NCI-H345 (cell line): Measurements from ENCODE around the gene HACL1.

Experiments
- DNase-seq: peaks from one replicate; lab custom pipeline; 2025; lab: John Stamatoyannopoulos, UW

The HACL1 gene

GRCh38 chr3:15601399-15602145 lies at the start of gene HACL1, which contains the start of gene BTD:
Gene HACL1 (minus strand): TSS chr3:15601569. CDS start chr3:15601463, 106 bp downstream.
Gene BTD (plus strand): TSS chr3:15601745. CDS start chr3:15635440, 33,695 bp downstream.
- DNase-seq = no peak

DNA sequence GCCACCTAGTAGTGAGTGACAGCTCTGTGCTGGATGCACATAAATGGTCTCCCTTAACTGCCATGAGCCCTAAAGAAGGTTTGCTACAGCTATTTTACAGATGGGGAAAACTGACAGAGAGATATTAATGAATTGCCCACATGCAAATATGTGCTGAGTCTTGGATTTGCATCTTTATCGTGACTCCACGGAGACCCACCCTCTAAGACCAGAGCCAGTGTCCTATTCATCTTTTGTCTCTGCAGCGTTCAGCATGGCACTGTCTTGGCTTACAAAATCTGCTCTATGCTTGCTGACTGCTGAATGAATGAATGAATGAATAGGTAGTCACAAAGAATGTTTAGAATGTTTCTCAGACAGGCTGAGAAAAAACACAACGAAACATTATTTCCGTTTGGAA lies 48.5 kb upstream of the HACL1 start:
- DNase-seq = no peak

DNA sequence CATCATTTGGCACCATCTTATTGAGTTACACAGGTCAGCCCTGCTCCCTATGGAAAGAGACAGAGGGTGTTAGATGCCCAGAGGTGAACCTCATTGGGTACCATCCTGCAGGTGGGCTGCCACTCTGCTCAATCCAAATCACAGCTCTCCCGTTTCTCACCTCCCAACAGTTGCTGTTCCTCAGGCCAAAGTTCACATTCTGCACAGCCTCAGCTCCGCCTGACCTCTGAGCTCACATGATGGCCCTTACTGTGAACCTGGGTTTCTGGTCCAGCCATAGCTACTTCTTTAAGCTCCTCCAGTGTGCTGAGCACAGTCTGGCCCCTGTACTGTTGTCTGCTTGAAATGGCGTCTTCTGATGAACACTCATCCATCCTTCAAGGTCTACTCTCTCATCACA lies 48.0 kb upstream of the HACL1 start:
- no peak for DNase-seq

DNA sequence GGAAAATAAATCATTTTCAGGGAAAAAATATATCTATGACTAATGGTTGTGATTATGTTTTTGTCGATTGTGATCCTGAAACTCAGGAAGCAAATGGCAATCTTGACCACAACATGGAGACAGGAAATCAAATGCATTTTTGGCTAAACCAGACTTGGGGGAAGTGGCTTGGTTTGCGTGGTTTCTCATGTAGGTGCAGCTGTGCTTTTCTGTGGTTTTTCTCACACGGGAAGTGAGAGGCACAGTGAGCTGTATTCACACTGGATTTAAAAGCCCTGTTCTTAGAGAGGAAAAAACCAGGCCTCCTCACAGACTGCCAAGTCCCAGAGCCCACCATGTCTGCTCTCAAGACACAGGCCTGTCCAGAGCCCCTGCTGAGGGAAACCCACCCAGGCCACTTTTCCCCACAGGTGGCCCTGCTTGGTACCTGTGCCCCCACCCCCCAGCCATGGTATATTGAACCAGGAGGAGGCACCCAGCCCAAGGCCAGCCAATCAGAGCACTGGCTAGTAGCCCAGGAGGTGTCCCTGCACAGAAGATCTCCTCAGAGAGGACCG lies 46.3 kb upstream of the HACL1 start:
- DNase-seq = no peak

DNA sequence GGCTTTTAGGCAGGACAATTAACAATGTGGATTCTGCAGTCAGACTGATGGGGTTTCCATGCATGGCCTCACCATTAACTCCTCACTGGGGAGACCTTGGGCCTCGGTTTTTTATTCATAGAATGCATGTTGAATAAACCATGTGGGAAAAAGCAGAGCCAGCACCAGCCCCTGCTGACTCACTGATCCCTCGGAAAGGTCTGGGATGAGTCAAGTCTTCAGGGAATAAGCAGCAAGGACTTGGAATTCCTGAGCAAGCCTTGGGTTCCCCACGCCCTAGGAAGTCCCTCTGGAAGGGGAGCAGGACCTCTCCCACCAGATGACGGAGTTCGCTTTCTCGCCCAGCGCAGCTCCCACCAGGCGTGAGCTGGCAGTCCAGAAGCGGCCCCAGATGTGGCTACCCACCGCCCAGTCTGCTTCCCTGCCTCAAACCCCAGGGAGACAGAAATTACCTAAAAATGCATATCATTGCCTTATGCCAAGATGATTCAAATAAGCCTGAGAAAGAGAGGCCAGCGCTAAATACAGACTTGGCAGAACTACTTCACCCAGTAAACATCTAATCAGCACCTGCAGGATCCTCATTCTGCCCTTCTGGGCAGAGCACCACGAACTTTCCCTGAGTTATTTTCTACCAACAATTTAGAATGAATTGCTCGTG lies 45.6 kb upstream of the HACL1 start:
- no peak for DNase-seq

DNA sequence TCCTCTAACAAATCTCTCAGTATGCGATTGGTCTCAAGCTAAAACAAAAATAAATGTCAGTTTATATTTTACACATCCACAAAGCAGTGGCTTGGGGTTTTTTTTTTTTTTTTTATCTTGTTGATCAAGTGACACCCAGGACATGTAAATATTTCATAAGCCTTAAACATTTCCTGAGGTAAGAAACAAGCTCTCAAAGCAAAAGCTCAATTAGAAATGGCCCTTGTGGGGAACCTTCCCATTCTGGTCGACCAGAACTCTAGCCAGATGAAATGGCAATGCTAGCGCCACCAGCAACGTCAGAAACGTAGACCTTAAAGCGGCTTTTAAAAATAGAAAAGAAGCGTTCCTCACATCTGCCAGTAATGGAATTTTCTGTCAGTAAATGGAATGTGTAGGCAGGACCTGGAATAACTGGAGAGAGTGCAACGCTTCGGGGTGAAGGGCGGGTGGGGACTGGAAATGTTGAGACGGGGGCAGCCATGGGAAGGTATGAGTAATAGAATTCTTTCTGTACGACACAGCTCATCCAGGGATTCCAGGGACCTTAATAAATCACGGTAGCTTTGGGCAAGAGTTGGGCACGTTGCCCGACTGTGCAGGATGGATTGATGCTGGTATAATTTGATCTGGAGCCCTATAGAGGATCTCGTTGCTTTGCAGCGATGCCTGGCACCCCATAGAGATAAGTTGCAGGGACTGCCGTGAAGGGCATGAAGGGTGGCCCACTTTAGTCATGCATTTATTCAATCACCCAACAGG lies 44.6 kb upstream of the HACL1 start:
- DNase-seq = no peak

DNA sequence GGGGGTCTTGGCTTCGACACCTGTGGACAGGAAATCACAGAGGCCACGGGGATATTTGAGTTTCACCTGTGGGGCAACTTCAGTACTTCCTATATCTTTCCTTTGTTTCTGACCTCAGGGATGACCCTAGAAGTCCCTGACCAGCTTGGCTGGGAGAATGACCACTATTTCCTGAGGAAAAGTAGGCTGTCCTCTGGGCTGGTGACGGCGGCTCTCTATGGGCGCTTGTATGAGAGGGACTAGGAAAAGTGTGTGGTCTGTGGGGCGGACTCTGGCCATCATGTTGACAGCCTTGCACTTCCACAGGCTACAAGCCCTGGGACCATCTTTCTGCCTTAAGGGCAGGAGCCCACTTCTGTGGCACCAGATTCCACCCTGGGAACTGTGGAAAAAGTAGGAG lies 43.9 kb upstream of the HACL1 start:
- DNase-seq = no peak

DNA sequence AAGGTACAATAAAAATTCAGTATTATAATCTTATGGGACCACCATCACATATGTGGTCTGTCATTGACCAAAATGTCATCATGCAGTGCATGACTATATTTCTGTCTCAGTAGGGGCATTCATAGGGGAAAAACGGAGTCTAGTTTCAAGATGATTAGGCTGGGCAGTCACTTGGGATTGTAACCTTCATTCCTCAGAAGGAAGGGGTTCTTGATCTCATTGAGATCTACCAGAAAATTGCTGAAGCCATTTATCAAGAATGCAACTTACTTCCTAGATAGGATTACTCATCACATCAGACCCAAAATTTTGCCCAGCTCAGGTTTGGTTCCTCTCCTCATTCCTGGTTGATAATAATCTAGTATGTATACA lies 37.5 kb upstream of the HACL1 start:
- DNase-seq = no peak

DNA sequence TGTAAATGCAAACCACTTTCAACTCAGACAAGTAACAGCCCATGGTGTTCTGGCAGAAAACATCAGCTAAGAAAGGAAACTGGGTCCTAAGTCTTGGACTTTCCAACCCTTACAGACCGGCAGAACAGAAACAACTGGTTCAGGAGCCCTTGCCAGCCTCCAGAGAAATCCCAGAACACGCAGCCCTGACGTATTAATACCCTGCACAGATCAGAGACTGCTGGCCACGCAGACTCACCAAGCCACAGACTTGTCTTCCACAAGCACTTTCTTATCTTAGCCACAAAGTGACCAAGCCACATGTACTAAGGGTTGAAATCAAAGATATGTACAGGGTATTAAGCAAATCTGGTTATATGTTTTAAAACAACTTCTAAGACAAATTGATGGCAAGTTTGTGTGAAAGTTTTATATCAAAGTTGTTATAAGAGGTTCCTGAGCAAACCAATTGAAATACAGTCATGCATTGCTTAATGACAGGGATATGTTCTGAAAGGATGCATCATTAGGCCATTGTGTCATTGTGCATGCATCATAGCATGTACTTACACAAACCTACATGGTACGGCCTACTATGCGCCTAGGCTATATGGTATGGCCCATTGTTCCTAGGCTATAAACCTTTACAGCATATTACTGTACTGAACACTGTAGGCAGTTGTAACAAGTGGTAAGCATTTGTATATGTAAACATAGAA lies 37.0 kb upstream of the HACL1 start:
- DNase-seq = no peak

DNA sequence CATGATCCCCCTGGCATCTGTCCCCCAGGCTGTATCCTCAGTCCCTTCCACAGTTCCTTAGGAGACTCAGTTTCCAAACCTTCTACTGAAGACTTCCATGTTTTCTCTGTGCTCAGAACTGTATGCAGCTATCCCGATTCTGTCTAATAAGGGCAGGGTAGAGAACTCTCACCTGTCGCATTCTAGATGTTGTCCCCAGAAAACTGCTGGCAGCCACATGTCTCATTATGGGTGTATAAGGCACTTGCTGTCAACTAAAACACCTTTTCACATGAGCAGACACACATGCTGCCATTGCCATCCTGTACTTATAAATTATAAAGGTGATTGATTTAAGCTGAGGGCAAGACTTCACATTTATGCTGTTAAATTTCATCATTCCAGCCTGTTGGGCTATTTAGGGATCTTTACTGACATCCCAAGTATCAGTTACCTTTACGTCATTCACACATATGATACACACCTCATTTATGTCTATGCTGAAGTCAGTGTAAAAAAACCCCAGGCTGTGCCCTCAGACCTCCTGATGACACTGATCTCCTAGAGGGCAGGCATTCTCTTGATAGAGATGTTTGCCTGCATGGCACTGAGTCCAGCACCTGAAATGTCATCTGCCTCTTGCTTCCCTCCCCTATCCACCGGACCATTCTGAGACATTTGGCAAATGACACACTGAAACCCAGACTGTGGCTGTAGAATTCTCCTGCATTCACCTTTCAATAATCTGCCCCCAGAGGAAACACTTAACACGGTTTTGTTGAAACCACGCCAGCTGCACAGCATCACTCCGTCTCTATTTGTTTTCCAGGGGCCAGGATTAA lies 36.0 kb upstream of the HACL1 start:
- peak; percentile 30 for DNase-seq

DNA sequence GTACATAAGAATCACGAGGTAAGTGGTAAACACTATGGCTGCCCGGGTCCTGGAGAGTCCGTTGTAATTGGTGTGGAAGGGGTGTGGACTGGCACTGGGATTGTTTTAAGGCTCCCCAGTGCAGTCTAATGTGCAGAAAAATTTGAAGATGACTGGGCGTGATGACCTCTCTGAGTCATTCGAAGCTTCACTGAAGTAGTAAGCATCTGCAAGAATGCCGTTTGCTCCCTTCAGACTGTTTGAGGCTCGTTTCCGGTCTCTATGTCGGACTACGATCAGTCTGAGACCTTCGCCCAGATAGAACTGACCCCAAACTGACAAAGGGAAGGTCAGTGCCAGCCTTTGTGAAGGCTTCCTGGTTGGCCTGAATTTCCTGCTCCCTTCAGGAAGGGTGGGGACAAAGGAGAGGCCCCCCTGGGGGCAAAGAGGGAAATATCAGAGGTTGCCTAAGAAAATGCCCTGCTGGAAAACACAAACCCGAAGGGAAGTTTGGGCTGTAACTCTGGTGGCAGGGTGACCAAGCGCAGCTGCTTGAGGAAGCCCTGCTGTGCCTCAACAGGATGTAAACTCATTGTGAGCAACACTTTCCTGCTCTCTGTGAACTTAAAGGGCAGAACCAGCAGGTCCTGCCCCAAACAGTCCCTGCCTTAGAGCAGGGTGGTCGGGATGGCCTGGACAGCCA lies 34.8 kb upstream of the HACL1 start:
- DNase-seq = no peak

GRCh38 chr3:15635121-15635661 lies 33.8 kb upstream of the HACL1 start:
- no peak for DNase-seq

DNA sequence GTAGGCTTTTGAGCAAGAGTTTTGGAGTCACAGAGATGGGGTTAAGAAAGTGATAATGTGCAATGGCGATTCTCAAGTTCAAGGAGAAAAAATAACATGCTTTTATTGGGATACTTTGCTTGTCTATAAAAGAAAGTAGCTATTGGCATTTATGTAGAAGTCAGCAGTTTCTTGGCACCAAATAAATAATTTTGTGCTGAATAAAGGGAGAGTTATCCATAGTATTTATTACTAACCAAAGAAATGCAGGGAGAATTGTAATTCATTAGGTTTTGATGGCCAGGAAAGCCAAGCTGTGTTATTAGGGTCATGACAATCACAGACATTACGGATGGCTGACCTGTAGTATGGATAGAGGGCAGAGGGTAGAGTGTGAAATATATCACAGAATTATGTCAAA lies 33.3 kb upstream of the HACL1 start:
- no peak for DNase-seq

- DNase-seq = no peak
Measured at GRCh38 chr3:15633766-15634598, 32.6 kb upstream of the HACL1 start.

DNA sequence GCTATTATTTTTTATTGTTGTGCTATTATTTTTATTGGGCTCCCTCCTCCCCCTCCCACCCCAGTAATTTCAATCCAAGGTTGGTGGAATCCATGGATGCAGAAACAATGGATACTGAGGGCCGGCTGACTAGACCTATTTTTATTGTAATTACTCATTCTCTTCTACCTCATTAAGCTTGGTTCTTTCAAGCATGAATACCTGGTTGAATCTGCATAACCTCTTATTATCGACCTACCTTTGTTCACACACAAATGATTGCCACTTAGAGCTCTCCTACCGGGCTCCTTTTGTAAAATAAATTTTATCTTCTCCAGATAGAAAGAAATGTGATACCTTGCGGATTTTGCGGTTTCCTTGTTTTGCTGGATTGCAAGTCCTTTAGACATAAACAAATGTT lies 31.8 kb upstream of the HACL1 start:
- DNase-seq = no peak

DNA sequence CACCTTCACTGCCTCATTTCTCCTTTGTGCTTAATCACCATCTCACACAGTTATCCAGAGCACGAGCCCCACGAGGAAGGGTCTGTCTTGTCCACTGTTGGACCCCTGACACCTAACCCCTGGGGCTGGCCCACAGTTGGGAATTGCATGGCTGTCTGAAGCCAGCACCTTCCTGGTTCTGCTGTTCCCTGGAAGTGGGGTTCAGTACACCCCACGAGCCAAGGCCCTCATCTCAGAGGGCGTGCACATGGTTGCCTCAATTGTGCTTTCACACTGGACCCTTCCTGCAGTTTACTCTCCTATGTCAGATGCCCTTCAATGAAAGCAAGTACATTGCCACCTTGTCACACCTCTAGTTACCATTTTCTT lies 30.8 kb upstream of the HACL1 start:
- DNase-seq = no peak

DNA sequence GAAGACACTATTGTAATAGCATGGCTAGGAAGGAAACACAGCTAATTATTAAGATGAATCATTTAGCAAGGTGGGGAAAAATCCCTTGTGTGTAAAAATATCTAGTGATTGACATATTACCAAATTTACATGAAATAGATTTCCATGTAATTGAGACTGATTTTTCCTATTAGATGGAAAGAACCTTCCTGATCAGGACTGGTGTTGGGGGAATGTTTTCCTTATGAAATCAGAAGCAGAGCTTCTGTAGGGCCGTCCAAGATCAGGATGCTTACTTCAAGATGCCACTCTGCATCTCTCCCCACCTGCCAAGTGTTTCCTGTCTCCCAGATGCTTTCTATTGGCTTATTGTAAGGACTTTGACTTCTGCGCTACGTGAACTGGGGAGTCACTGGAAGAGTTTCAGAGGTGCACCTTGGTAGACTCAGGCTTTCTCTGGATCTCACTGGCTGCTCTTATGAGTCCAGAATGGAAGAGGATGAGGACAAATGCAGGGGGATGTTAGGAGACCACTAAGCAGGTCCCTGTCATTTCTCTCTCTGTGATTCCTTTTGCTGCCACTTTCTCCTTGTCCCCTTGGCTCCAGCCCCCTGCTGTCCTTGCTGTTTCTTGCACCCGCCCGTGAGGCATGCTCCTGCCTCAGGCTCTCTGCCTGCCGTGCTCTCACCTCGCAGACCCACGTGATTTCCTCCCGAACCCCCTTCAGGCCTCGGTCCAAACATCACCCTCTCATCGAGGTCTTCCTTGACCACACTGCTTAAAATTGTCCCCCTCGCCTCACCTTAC lies 30.2 kb upstream of the HACL1 start:
- no peak for DNase-seq

GRCh38 chr3:15630646-15631350 lies 29.4 kb upstream of the HACL1 start:
- no peak for DNase-seq
